ENCODE data around the gene SCIN. TPM values are rescaled to one million over a fixed set of nuclear protein-coding genes. Genes with fewer than 3 reads are reported as not detected.

SCIN gene
- total and polyA plus RNA-seq, 12 donors, result 0.06 to 5.5 (median 0.79) TPM

DNA sequence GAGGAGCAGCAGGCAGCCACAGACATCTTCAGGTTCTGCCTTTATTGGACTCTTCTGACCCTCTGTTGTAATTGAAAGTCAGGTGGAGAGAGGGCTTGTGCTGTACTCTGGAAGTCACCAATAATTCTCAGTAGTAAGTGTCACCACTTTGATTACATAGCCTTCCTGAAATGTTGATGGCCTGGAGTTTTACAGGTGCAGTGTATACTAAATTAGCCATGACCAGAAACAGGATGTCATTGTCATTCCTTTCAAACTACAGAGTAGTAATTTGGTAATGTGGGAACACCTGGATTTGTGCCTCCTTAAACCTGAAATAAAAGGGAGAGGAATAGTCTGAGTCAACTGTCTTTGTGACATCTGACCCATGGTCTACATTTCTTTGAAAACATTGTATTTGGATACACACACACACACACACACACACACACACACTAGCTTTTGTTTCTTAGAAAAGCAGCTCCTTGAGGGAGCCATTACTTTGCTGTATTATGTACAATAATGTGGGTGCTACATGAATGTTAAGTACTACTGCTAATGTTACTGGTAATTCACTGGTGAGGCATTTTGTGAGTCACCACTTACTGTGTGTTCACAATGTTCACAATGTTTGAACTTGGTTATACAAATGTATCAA is 136.5 kb downstream of the SCIN start:
- H3K36me3 ChIP-seq (replicated peaks in 1 of 2), result no peaks in the 10 kb centered on the region
- TF ChIP-seq, protein P1, sequence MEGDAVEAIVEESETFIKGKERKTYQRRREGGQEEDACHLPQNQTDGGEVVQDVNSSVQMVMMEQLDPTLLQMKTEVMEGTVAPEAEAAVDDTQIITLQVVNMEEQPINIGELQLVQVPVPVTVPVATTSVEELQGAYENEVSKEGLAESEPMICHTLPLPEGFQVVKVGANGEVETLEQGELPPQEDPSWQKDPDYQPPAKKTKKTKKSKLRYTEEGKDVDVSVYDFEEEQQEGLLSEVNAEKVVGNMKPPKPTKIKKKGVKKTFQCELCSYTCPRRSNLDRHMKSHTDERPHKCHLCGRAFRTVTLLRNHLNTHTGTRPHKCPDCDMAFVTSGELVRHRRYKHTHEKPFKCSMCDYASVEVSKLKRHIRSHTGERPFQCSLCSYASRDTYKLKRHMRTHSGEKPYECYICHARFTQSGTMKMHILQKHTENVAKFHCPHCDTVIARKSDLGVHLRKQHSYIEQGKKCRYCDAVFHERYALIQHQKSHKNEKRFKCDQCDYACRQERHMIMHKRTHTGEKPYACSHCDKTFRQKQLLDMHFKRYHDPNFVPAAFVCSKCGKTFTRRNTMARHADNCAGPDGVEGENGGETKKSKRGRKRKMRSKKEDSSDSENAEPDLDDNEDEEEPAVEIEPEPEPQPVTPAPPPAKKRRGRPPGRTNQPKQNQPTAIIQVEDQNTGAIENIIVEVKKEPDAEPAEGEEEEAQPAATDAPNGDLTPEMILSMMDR (IDR thresholded peaks at IDR 0.05), result no peak
- TF ChIP-seq POLR2A (IDR thresholded peaks at IDR 0.05), result no peak
- no peaks in the 10 kb centered on the region for H3K9me3 ChIP-seq (replicated peaks in 1 of 3)
- H3K4me3 ChIP-seq, result no peak overlapping the region
- DNase-seq, result no peak
- intact Hi-C loops (cut with DNase I), result no loop called here
- no peak overlapping the region for H3K27ac ChIP-seq
- no peaks in the 10 kb centered on the region for H3K4me1 ChIP-seq (replicated peaks in 1 of 2)
- no peaks in the 10 kb centered on the region for H3K27me3 ChIP-seq

DNA sequence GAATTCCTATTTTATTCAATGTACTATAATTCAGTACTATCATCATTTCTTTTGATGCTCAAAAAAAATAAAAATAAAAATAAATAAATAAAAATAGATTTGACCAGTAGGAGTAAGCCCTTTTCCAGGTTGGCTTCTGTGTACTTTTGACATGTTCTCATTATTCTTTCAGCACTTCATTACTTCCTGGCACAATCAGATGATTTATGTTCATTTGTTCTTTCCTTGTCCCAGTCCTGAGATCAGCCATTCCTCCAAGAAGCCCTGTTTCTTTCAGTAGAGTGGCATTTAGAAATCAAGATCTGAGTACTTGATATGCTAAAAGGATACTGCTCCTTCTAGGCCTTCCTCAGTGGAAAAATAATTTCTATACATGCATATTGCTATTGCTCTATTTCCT is 137.8 kb downstream of the SCIN start:
- Histone ChIP-seq H3K4me3 (no peak overlapping the region), H3K4me1 (replicated peaks in 1 of 2) (no peaks in the 10 kb centered on the region), H3K27ac (no peak overlapping the region), H3K27me3 (no peaks in the 10 kb centered on the region), H3K9me3 (replicated peaks in 1 of 3) (no peaks in the 10 kb centered on the region), H3K36me3 (replicated peaks in 1 of 2) (no peaks in the 10 kb centered on the region)
- no peak for TF ChIP-seq POLR2A (IDR thresholded peaks at IDR 0.05)
- DNase-seq, result no peak
- intact Hi-C loops (cut with DNase I), result no loop called here

Small RNA genes within 50 kb of the gene (small RNA-seq; reads per million reads assigned to genes)
- 0 reads per million in 2 donors for gene RF00264

Other genes starting within 250 kb of the SCIN start
- gene VWDE, start 166.9 kb upstream of the SCIN start, total RNA-seq, result 1 to 10 TPM in 1 of 9 donors, under 1 TPM in 6, not detected in 2; 0.26 to 2.1 (median 0.50) TPM
- 10 to 100 TPM in 1 of 3 donors, 1 to 10 TPM in 2; 1.4 to 11.1 (median 1.4) TPM for gene VWDE, start 166.9 kb upstream of the SCIN start, polyA plus RNA-seq
- 10 to 100 TPM in 5 of 9 donors, 1 to 10 TPM in 4; 8.9 to 27.8 (median 10.4) TPM for gene ARL4A, start 116.9 kb downstream of the SCIN start, total RNA-seq
- 10 to 100 TPM in 1 of 3 donors, 1 to 10 TPM in 2; 7.7 to 12.4 (median 8.1) TPM for gene ARL4A, start 116.9 kb downstream of the SCIN start, polyA plus RNA-seq

All from adrenal gland (tissue), 12 donors.